Measurements from ENCODE around the gene ZBP1.

Gene ZBP1

DNA sequence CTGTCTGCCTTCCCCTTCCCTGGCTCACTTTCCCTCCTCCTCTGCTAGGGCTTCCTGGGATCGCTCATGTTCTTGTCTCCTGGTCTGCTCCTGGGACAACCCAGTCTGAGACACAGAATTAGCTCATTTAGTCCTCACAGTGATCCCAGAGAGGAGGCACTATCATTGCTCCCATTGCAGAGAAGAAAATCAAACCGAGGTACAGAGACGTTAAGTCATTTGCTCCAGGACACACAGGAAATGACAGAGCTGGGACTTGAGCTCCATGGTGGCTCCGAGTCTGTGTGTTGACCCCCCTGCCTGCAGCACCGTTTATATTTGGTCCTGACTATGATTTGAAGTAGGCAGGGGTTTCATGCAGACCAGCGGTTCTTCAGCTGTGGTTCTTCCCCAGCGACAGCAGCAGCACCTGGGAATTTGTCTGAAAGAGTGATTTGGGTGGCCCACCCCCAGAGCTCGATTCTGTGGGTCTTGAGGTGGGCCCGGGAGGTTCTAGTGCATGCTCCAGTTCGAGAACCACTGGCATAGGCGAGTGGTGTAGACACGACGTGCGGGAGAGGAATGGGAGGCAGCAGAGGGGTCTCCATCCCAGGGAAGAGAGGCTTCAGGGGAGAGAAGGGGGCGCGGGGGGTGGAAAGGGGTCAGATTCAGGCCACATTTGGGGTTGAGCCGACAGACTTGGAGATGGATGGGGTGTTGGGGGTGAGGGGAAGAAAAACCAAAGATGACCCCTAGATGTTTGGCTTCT, 34.6 kb downstream of the ZBP1 start:
- Mint-ChIP-seq H3K4me1 (ENCODE audit: low read depth) (no peaks in the 10 kb centered on the region), H3K36me3 (ENCODE audit: low read depth) (no peaks in the 10 kb centered on the region), H3K4me3 (no peak overlapping the region), H3K27me3 (peaks cover 47% of the 10 kb centered on the region), H3K27ac (no peak overlapping the region), H3K9me3 (peaks cover 4% of the 10 kb centered on the region)

DNA sequence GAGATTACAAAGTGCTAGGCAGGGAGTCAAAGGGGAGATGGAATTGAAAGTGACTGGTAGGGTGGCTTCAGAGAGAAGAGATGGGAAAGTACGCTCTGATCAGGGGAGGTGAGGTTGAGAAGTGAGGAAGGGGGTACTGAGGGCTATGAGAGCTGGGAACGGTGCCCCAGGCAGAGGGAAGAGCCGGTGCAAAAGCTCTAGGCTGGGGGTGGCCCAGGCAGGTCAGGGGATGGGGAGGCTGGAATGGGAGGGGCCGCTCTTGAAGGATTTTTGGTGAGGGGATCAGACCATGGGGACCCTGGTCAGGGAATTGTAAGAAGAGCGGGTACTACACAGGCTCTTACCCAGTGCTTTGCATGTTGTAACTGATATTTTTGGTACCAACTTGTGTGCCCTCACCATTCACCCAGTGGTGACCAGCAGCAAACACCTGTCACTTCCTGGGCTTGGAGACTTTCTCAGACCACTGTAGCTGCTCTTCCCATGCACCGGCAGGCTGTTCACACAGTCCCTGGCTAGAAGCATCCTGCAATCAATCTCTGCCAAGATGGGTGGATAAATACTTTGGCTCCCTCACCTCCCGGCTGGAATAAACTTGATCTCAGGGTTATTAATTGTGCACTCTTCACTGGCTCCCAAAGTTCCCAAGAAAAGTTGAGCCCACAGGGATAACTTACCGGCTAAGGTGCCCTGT, 35.3 kb downstream of the ZBP1 start:
- H3K27me3 Mint-ChIP-seq, result peaks cover 54% of the 10 kb centered on the region
- H3K4me3 Mint-ChIP-seq, result no peak overlapping the region
- H3K9me3 Mint-ChIP-seq, result peaks cover 4% of the 10 kb centered on the region
- no peaks in the 10 kb centered on the region for H3K4me1 Mint-ChIP-seq (ENCODE audit: low read depth)
- no peaks in the 10 kb centered on the region for H3K36me3 Mint-ChIP-seq (ENCODE audit: low read depth)
- no peak overlapping the region for H3K27ac Mint-ChIP-seq

DNA sequence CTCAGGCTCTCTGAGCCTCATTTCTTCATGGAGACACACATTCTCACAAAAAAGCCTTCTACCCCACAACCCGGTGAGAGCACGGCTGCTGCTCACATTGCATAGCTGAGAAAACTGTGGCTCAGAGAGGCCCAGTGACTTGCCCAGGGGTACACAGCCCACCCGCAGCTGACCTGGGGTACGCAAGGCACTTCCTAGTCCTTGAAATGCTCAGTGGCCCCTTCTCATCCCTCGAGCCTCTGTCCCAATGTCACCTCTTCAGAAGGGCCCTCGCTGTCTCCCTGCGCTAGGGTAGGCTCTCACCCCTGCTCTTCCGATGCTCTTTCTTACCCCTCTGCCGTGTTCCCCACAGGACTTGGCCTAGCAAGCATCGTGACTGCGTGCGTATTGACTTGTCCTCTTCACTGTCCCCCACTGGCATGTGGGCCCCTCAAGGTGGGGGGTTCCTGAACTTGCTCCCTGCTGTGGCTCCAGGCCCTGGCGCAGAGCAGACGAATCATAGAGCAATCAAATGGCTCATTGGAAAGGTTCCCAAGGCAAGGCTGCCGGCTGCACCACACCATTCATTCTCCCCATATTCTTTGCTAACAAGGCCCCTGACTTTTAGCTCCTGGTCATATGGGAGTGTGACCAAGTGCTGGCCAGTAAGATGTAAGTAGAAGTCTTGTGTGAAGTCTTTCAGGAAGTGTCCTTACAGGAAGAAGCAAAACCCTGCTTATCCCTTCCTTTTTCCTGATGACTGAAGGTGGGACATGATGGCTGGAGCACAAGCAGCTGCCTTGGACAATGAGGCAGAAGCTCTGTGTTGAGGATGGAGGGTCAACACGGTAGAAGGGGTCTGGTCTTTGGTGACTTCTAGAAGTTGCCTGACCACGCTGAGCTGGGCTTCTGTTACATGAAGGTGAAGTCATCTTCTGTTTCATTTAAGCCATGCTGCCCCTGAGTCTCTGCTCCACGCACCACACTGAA, 36.7 kb downstream of the ZBP1 start:
- Mint-ChIP-seq H3K27me3 (peaks cover 61% of the 10 kb centered on the region), H3K4me1 (ENCODE audit: low read depth) (no peaks in the 10 kb centered on the region), H3K4me3 (no peak overlapping the region), H3K36me3 (ENCODE audit: low read depth) (no peaks in the 10 kb centered on the region), H3K27ac (no peak overlapping the region), H3K9me3 (peaks cover 4% of the 10 kb centered on the region)

GRCh38 chr20:57582432-57583288, 37.6 kb downstream of the ZBP1 start:
- H3K27ac Mint-ChIP-seq, result no peak overlapping the region
- peaks cover 65% of the 10 kb centered on the region for H3K27me3 Mint-ChIP-seq
- H3K36me3 Mint-ChIP-seq (ENCODE audit: low read depth), result no peaks in the 10 kb centered on the region
- no peak overlapping the region for H3K4me3 Mint-ChIP-seq
- H3K4me1 Mint-ChIP-seq (ENCODE audit: low read depth), result no peaks in the 10 kb centered on the region
- H3K9me3 Mint-ChIP-seq, result no peaks in the 10 kb centered on the region

DNA sequence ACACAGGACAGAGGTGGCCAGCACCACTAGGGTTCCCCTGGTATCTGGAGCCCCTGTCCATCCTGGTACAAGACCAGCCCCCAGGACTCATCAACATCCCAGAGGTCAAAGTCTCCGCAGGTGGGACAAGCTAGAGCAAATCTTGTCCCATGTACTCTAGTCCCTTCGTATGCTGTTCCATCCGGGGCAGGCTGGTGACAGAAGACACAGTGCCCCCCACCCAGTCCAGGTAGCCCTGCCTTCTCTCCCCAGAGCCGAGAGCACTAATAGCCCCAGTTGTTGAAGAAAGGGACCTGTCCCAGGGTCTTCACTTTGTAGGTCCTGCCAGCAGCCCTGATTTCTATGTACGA, 38.2 kb downstream of the ZBP1 start:
- H3K27ac Mint-ChIP-seq, result no peak overlapping the region
- no peaks in the 10 kb centered on the region for H3K4me1 Mint-ChIP-seq (ENCODE audit: low read depth)
- no peaks in the 10 kb centered on the region for H3K36me3 Mint-ChIP-seq (ENCODE audit: low read depth)
- H3K9me3 Mint-ChIP-seq, result no peaks in the 10 kb centered on the region
- no peak overlapping the region for H3K4me3 Mint-ChIP-seq
- peaks cover 63% of the 10 kb centered on the region for H3K27me3 Mint-ChIP-seq

- peaks cover 59% of the 10 kb centered on the region for H3K27me3 Mint-ChIP-seq
- no peak overlapping the region for H3K27ac Mint-ChIP-seq
- H3K4me3 Mint-ChIP-seq, result no peak overlapping the region
- H3K9me3 Mint-ChIP-seq, result no peaks in the 10 kb centered on the region
- no peaks in the 10 kb centered on the region for H3K36me3 Mint-ChIP-seq (ENCODE audit: low read depth)
- no peaks in the 10 kb centered on the region for H3K4me1 Mint-ChIP-seq (ENCODE audit: low read depth)
Measured at GRCh38 chr20:57581202-57582028, 38.8 kb downstream of the ZBP1 start.

- no peak overlapping the region for H3K27ac Mint-ChIP-seq
Measured at GRCh38 chr20:57580478-57581201, 39.6 kb downstream of the ZBP1 start.

DNA sequence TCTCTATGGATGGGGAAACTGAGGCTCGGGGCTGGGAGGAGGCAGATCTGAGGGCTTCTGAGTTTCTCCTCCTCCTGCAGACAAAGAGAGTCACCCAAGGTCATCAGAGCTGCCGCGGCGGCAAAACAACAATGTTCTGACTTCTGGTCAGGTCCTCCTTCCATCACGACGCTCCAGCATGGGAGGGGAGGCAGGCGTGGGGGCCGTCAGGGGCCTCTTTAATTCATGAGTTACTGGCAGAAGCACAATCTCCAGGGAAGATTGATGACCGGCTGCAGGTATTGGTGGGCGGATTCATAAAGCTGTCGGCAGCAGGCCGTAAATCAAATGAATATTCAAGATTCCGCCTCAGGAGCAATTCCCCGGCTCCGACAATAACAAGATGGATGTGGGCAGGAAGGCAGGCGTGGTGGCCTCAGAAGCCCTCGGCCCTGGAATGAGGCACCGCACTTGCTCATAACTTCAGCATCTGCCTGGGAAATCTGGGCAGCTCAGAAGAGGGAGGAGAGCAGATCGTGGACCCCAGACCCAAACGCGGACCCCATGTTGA, 40.3 kb downstream of the ZBP1 start:
- Mint-ChIP-seq H3K4me3 (no peak overlapping the region), H3K27ac (no peak overlapping the region), H3K9me3 (no peaks in the 10 kb centered on the region), H3K27me3 (peaks cover 55% of the 10 kb centered on the region), H3K36me3 (ENCODE audit: low read depth) (no peaks in the 10 kb centered on the region), H3K4me1 (ENCODE audit: low read depth) (no peaks in the 10 kb centered on the region)

More at GRCh38 chr20:57580478-57581201, 39.6 kb downstream of the ZBP1 start:
- H3K9me3 Mint-ChIP-seq, result no peaks in the 10 kb centered on the region
- H3K36me3 Mint-ChIP-seq (ENCODE audit: low read depth), result no peaks in the 10 kb centered on the region
- H3K4me1 Mint-ChIP-seq (ENCODE audit: low read depth), result no peaks in the 10 kb centered on the region
- H3K27me3 Mint-ChIP-seq, result peaks cover 59% of the 10 kb centered on the region
- no peak overlapping the region for H3K4me3 Mint-ChIP-seq

- H3K27ac Mint-ChIP-seq, result no peak overlapping the region
- H3K27me3 Mint-ChIP-seq, result peaks cover 50% of the 10 kb centered on the region
Measured at GRCh38 chr20:57579331-57579897, 40.8 kb downstream of the ZBP1 start.

GRCh38 chr20:57578476-57579165, 41.6 kb downstream of the ZBP1 start:
- Mint-ChIP-seq H3K27ac (no peak overlapping the region), H3K4me1 (ENCODE audit: low read depth) (no peaks in the 10 kb centered on the region), H3K9me3 (no peaks in the 10 kb centered on the region), H3K27me3 (peaks cover 50% of the 10 kb centered on the region), H3K36me3 (ENCODE audit: low read depth) (no peaks in the 10 kb centered on the region), H3K4me3 (no peak overlapping the region)

More at GRCh38 chr20:57579331-57579897, 40.8 kb downstream of the ZBP1 start:
- no peak overlapping the region for H3K4me3 Mint-ChIP-seq
- no peaks in the 10 kb centered on the region for H3K36me3 Mint-ChIP-seq (ENCODE audit: low read depth)
- H3K9me3 Mint-ChIP-seq, result no peaks in the 10 kb centered on the region
- H3K4me1 Mint-ChIP-seq (ENCODE audit: low read depth), result no peaks in the 10 kb centered on the region

GRCh38 chr20:57577679-57578475, 42.3 kb downstream of the ZBP1 start:
- no peaks in the 10 kb centered on the region for H3K9me3 Mint-ChIP-seq
- H3K27me3 Mint-ChIP-seq, result peaks cover 44% of the 10 kb centered on the region
- H3K4me3 Mint-ChIP-seq, result no peak overlapping the region
- H3K36me3 Mint-ChIP-seq (ENCODE audit: low read depth), result no peaks in the 10 kb centered on the region
- no peak overlapping the region for H3K27ac Mint-ChIP-seq
- no peaks in the 10 kb centered on the region for H3K4me1 Mint-ChIP-seq (ENCODE audit: low read depth)
